Duodenal mucosa (tissue), 2 donors: ENCODE data around the gene LSAMP.

Experiments used
- H3K27ac ChIP-seq: one replicate; pipeline ENCODE4 v1.7.0; 2013; ENCODE audit warnings: low read depth, low read length
- H3K27me3 ChIP-seq, 2 donors: one replicate each; pipeline ENCODE4 v1.7.0; 2013; ENCODE audit warnings: low read length in 2 of 2, control low read depth in 1 of 2; ENCODE audit not compliant: insufficient read depth in 2 of 2, control insufficient read depth in 1 of 2
- H3K36me3 ChIP-seq, 2 donors: one replicate each; pipeline ENCODE4 v1.7.0; 2013; ENCODE audit warnings: low read length in 2 of 2, control low read depth in 1 of 2; ENCODE audit not compliant: insufficient read depth in 2 of 2, control insufficient read depth in 1 of 2
- H3K4me1 ChIP-seq, 2 donors: one replicate each; pipeline ENCODE4 v1.7.0; 2013; ENCODE audit warnings: low read length in 2 of 2, control low read depth in 1 of 2; ENCODE audit not compliant: insufficient read depth in 2 of 2, control insufficient read depth in 1 of 2
- H3K4me3 ChIP-seq, 2 donors: one replicate each; pipeline ENCODE4 v1.7.0; 2013; ENCODE audit warnings: low read length in 2 of 2, low read depth in 1 of 2
- H3K9ac ChIP-seq, 2 donors: one replicate each; pipeline ENCODE4 v1.7.0; 2013; ENCODE audit warnings: low read length in 2 of 2, low read depth in 1 of 2
- H3K9me3 ChIP-seq, 2 donors: one replicate each; pipeline ENCODE4 v1.7.0; 2013; ENCODE audit warnings: low read length in 2 of 2, control low read depth in 1 of 2; ENCODE audit not compliant: control insufficient read depth in 1 of 2

LSAMP gene

DNA sequence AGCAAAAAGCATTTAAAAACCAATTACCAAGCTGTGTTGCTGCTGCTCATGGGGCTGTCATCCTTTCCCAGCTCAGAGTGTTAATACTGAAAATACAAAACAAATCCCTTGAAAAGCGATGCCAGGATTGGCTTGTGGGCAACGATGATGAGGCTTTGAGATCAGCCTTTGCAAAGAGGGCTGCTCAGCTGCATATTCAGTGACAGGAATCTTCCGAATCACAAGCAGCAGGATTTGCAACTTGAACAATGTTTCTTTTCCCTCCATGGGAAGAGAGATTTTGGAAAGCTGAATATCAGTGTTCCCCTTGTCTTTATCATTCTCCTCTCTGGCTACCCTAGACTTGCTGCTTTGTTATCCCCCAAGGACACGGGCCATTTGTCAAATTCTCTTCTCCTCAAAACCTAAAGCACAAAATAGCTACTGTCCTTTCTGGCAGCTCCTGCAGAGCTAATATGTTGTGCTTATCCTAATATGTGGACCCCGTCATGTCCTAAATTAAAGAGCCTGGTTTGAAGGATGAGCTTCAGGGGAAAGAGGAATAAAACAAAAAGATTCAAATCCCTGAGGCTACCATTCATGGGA is 446.2 kb downstream of the LSAMP start:
- H3K4me3 ChIP-seq = no peak overlapping the region

DNA sequence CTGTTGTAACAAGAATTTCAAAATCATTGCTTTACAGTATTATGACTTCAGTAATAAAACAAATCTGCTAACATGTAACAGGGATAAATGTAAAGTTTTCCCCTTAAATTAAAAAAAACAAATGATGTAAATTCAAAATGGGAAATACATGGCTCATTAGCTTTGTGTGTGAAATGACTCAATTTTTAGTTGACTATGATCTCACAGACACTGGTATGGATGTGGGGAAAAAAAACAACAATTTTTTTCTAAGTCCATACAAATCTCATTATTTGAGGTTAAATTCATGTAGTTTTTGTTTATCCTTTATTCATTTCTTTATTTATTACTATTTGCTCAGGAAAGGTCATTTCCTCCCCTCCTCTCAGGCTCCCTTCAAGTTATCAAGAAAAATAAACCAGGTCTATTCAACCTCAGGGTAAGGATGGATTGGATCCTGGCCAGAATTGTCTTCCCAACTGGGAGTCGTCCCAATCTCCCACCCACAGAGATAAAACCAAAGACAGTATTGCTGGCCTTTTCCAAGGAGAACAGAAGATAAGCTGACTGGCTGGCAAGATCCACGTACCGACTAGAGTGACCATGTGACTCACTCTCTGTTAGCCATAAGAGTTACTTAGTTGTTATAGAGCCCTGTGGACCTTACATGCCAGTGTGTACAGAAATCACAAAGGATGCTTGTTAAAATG is 448.7 kb downstream of the LSAMP start:
- Histone ChIP-seq H3K27me3 (no peaks in the 10 kb centered on the region), H3K36me3 (no peaks in the 10 kb centered on the region), H3K4me3 (no peak overlapping the region), H3K27ac (no peak overlapping the region), H3K9me3 (no peaks in the 10 kb centered on the region), H3K4me1 (no peaks in the 10 kb centered on the region), H3K9ac (no peak overlapping the region)

More for the DNA sequence above, 446.2 kb downstream of the LSAMP start:
- no peaks in the 10 kb centered on the region for H3K4me1 ChIP-seq
- no peaks in the 10 kb centered on the region for H3K36me3 ChIP-seq
- no peaks in the 10 kb centered on the region for H3K9me3 ChIP-seq
- no peak overlapping the region for H3K27ac ChIP-seq
- no peaks in the 10 kb centered on the region for H3K27me3 ChIP-seq
- no peak overlapping the region for H3K9ac ChIP-seq

DNA sequence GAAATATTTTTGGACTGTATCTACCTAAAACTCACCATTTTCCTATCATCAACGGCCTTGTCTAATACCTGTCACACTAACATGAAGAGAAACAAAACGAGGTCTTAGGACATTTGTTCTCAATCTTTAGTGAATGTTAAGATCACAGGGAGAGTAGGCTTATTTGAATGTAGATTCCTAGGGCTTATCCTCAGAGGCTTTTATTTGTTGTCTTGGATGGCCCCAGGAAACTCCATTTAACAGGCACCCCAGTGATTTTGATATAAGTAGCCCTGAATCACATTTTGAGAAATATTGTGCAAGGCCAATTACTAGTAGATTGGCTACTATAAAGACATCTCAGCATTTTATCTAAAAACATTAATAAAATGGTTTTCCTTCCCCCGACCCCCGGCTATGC is 454.6 kb downstream of the LSAMP start:
- Histone ChIP-seq H3K9ac (no peak overlapping the region), H3K27me3 (no peaks in the 10 kb centered on the region), H3K9me3 (no peaks in the 10 kb centered on the region), H3K4me3 (no peak overlapping the region), H3K27ac (no peak overlapping the region), H3K36me3 (no peaks in the 10 kb centered on the region), H3K4me1 (no peaks in the 10 kb centered on the region)

DNA sequence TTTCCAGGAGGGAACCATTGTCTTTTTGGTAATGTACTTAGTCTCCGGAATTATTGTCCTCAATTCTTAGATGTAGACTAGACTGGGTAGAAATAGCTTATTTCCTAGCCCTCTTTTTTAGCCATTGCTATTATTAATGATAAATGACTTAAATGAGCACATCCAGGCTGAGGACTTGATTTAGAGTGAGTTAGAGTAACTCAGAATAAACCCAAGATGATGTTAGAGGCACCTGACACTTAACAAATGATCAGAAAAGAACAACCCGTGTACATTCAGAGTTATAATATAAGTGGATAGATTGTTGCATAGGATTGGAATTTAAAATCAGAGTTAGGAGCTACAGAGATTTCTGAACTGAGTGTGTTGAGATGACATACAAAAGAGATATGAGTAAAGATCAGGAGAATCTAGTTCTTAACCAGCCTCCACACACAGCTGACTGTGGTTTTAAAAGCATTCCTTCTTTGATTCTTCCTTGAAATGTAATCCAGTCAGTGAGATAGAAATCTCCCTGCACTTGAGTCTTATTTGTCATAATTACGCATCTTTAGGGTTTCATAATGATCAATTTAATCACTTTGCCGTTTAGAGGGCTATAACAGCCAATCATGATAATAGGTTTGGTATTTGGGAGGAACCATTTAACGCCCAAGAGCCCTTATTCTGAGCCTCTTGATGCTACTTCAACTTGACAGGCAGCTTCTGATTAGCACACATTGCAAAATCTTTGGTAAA is 455.4 kb downstream of the LSAMP start:
- Histone ChIP-seq H3K27ac (no peak overlapping the region), H3K27me3 (no peaks in the 10 kb centered on the region), H3K4me1 (no peaks in the 10 kb centered on the region), H3K9me3 (no peaks in the 10 kb centered on the region), H3K9ac (no peak overlapping the region), H3K36me3 (no peaks in the 10 kb centered on the region), H3K4me3 (no peak overlapping the region)

DNA sequence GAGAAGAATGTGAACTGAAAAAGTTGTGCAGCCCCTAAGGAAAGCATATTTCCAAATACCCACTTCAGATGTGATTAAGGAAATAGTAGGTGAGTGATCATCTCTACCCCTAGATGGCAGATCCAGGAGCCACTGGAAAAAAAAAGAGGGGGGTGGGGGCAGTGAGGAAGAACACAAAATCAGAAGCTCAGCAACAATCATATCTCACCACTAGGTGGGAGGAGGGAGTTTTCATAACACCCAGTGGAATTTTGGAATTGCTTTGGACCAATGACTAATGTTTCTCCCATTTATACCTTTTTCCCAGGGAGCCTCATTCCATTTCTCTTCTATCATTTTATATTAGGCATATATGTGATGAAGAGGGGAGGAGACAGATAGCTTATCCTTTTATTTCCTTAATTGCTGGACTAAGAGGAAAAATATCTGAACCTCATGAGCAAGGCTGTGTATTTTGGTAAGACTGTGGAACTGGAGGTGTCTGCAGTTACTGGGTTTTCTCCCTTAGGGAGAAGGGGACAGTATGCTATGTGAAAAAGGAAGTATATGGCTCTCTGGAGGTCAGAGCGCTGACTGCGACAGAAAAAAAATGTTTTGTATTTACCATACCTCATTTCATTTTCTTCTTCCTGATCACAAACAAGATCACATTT is 458.6 kb downstream of the LSAMP start:
- no peaks in the 10 kb centered on the region for H3K27me3 ChIP-seq
- no peaks in the 10 kb centered on the region for H3K36me3 ChIP-seq
- H3K9ac ChIP-seq = no peak overlapping the region
- H3K4me1 ChIP-seq = no peaks in the 10 kb centered on the region
- H3K9me3 ChIP-seq = no peaks in the 10 kb centered on the region
- H3K4me3 ChIP-seq = no peak overlapping the region
- H3K27ac ChIP-seq = no peak overlapping the region

DNA sequence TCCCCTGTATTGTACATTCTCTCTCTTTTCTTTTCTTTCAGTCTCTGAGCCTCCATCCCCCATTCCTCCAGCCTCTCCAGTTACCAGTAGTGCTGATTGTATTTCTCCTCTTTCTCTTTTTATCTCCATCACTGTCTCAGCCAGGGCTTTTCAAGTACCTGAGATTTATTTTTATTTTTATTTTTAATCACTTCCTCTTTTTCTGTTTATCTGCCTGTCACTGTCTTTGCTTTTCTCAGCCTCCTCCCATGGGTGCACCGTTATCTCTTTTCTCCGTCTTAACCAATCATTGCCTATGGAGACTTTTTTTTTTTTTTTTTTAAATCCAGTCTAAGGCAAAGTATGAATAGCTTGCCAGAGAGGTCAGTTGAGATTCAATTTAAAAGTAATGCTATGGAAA is 462.7 kb downstream of the LSAMP start:
- Histone ChIP-seq H3K4me3 (no peak overlapping the region), H3K4me1 (no peaks in the 10 kb centered on the region), H3K27ac (no peak overlapping the region), H3K36me3 (no peaks in the 10 kb centered on the region), H3K9me3 (no peaks in the 10 kb centered on the region), H3K9ac (no peak overlapping the region), H3K27me3 (no peaks in the 10 kb centered on the region)

DNA sequence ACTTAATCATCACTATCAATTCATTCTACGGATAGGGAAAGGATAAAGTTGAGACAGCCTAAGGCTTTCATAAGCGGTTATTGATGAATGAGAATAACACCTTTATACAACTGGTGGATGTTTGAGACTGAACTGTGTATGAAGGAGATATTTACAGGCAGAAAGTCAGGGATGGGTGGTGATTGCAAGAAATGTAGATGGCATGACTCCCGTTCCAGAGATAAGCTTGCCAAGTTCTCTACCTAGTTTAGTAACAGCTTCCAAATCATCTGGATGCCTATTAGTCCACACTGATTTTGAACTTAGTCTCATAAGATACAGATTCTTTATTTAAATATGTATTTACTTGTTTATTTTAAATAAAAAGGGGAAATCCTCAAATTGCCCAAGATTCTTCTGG is 463.2 kb downstream of the LSAMP start:
- Histone ChIP-seq H3K9me3 (no peaks in the 10 kb centered on the region), H3K4me3 (no peak overlapping the region), H3K9ac (no peak overlapping the region), H3K36me3 (no peaks in the 10 kb centered on the region), H3K27ac (no peak overlapping the region), H3K4me1 (no peaks in the 10 kb centered on the region), H3K27me3 (no peaks in the 10 kb centered on the region)

DNA sequence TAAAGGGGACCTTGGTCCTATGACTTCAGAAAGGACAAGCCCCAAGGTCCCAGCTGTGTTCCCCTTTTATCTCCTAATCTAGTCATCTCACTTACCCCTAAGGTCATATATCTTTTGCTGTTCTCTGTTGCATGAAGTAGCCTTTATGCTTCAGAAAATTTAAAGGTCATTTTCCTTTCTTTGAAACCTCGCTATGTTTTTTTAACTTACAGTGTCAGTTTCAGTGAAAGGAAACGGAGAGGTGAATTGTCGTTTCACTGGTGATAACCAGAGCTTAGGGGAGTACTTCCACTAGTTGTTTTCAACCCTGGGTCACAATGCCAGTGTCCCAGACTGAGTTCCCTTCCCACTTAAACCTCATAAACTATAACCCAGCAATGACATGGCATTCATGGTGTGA is 464.6 kb downstream of the LSAMP start:
- no peaks in the 10 kb centered on the region for H3K27me3 ChIP-seq
- H3K9me3 ChIP-seq = no peaks in the 10 kb centered on the region
- no peaks in the 10 kb centered on the region for H3K36me3 ChIP-seq
- H3K4me1 ChIP-seq = no peaks in the 10 kb centered on the region
- no peak overlapping the region for H3K9ac ChIP-seq
- H3K27ac ChIP-seq = no peak overlapping the region
- no peak overlapping the region for H3K4me3 ChIP-seq

DNA sequence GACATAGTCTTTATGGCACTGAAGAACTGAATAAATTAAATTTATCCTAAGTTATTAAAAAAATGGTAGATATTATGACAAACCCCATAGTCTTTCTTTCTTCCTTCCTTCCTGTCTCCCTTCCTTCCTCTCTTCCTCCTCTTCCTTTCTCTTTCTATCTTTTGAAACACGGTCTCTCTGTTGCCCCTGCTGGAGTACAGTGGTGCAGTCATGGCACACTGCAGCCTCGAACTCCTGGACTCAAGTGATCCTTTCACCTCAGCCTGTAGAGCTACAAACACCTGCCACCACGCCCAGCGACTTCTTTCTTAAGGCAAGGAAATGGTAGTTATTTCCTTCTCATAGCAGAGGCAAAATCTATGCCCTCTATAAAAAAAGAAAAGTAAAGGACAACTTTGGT is 467.4 kb downstream of the LSAMP start:
- no peaks in the 10 kb centered on the region for H3K4me1 ChIP-seq
- H3K27ac ChIP-seq = no peak overlapping the region
- no peaks in the 10 kb centered on the region for H3K9me3 ChIP-seq
- H3K36me3 ChIP-seq = no peaks in the 10 kb centered on the region
- H3K27me3 ChIP-seq = no peaks in the 10 kb centered on the region
- no peak overlapping the region for H3K9ac ChIP-seq
- no peak overlapping the region for H3K4me3 ChIP-seq

DNA sequence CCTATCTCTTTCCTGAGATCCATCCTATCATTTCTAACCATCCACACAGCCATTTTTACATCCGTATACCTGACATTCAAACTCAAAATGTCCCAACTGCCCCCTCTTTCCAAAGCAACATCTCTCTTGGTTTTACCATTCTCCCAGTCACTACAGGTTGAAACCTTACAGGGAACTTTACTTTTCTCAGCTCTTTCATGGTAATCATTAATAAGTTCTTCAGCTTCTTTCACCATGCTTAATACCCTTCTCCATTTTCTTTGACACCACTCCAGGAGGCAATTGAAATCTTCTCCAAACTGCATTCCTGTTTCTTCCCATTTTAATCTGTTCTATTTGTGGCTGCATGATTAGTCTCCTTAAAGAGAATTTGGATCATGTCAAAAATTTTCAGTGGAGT is 469.5 kb downstream of the LSAMP start:
- H3K9ac ChIP-seq = no peak overlapping the region
- H3K4me1 ChIP-seq = no peaks in the 10 kb centered on the region
- no peaks in the 10 kb centered on the region for H3K9me3 ChIP-seq
- H3K36me3 ChIP-seq = no peaks in the 10 kb centered on the region
- H3K27me3 ChIP-seq = no peaks in the 10 kb centered on the region
- H3K27ac ChIP-seq = no peak overlapping the region
- no peak overlapping the region for H3K4me3 ChIP-seq
